Gastroesophageal sphincter (tissue), 4 donors: ENCODE results near the gene PRKAG2. TPM values are rescaled to one million over a fixed set of nuclear protein-coding genes. Genes with fewer than 3 reads are reported as not detected.

Source experiments
- ATAC-seq: fragments of 150-250 bp; one replicate; pipeline ENCODE4 v1.9.1; 2016; ENCODE audit warnings: mild to moderate bottlenecking, moderate library complexity
- H3K27ac ChIP-seq, 4 donors: fragments of 200-600 bp; sonication (generic) in 3 of 4; 1 replicate in 3 of 4; 2 replicates in 1 of 4; pipeline ENCODE4 v1.5.1; 2016 to 2019
- H3K27me3 ChIP-seq: fragments of 200-600 bp; sonication (generic); one replicate; pipeline ENCODE4 v1.5.1; 2019
- H3K36me3 ChIP-seq, 2 donors: fragments of 200-600 bp; sonication (generic); one replicate each; pipeline ENCODE4 v1.5.1; 2019; ENCODE audit warnings: control low read depth in 1 of 2
- H3K4me1 ChIP-seq, 3 donors: fragments of 200-600 bp; sonication (generic); 1 replicate in 2 of 3; 2 replicates in 1 of 3; pipeline ENCODE4 v1.5.1; 2016 to 2019; ENCODE audit warnings: control low read depth in 2 of 3
- H3K4me3 ChIP-seq, 2 donors: fragments of 200-600 bp; sonication (generic); one replicate each; pipeline ENCODE4 v1.5.1; 2019; ENCODE audit warnings: mild to moderate bottlenecking in 1 of 2, moderate library complexity in 1 of 2
- H3K9me3 ChIP-seq, 3 donors: fragments of 200-600 bp; sonication (generic); one replicate each; pipeline ENCODE4 v1.5.1; 2017 to 2019; ENCODE audit warnings: control low read depth in 2 of 3
- EP300 ChIP-seq: sonication (generic); formaldehyde crosslinking; IDR thresholded peaks from one replicate; pipeline ENCODE4 v1.6.1; 2017; ENCODE audit warnings: antibody characterized with exemption, mild to moderate bottlenecking
- POLR2A ChIP-seq, 2 donors: fragments of 450-650 bp; IDR thresholded peaks; one replicate each; pipeline ENCODE4 v1.6.1; 2017; ENCODE audit warnings: antibody characterized with exemption in 2 of 2, mild to moderate bottlenecking in 2 of 2, moderate library complexity in 1 of 2
- POLR2AphosphoS5 ChIP-seq: sonication (generic); formaldehyde crosslinking; IDR thresholded peaks from one replicate; pipeline ENCODE4 v1.6.1; 2017; ENCODE audit warnings: antibody characterized with exemption
- whole genome bisulfite sequencing, 2 donors: methylation state at CpG; one replicate each; pipeline ENCODE4 v1.1.5; 2018; ENCODE audit warnings: low coverage in 1 of 2; 5-methylcytosine and 5-hydroxymethylcytosine counted together
- total RNA-seq, 4 donors: library from RNA; depleted of rRNA; stranded (reverse); fragments of >200 nt; gene quantifications; one replicate each; pipeline ENCODE4 v1.1.0, GENCODE V29; 2016
- TF ChIP-seq, protein P1 (sequence below), 4 experiments: fragments of 200-600 bp in 2 of 4; fragments of 450-650 bp in 2 of 4; sonication (generic) in 1 of 4; IDR thresholded peaks; one replicate each; pipeline ENCODE4 v1.5.1; 2017 to 2019; ENCODE audit warnings: antibody characterized with exemption in 4 of 4, mild to moderate bottlenecking in 2 of 4, moderate library complexity in 2 of 4

PRKAG2 gene
- total RNA-seq, 4 donors from 2014 or later, result 48.9 to 89.0 (median 75.7) TPM

- H3K9me3 ChIP-seq, result peaks cover 0 to 4% (median 0%) of the 10 kb centered on the region in 3 donors
- no peak for ATAC-seq
- WGBS, 2 donors, result 93% methylated on average over 4 of the region's 5 CpGs; no CpG with 5 or more reads in 1 of the 2 donors
- no peak overlapping the region for H3K27ac ChIP-seq
- TF ChIP-seq EP300 (no peak), POLR2A (IDR thresholded peaks at IDR 0.05) (no peak), POLR2AphosphoS5 (no peak)
- TF ChIP-seq, protein P1, sequence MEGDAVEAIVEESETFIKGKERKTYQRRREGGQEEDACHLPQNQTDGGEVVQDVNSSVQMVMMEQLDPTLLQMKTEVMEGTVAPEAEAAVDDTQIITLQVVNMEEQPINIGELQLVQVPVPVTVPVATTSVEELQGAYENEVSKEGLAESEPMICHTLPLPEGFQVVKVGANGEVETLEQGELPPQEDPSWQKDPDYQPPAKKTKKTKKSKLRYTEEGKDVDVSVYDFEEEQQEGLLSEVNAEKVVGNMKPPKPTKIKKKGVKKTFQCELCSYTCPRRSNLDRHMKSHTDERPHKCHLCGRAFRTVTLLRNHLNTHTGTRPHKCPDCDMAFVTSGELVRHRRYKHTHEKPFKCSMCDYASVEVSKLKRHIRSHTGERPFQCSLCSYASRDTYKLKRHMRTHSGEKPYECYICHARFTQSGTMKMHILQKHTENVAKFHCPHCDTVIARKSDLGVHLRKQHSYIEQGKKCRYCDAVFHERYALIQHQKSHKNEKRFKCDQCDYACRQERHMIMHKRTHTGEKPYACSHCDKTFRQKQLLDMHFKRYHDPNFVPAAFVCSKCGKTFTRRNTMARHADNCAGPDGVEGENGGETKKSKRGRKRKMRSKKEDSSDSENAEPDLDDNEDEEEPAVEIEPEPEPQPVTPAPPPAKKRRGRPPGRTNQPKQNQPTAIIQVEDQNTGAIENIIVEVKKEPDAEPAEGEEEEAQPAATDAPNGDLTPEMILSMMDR (IDR thresholded peaks at IDR 0.05), result no peak
- no peak overlapping the region for H3K4me3 ChIP-seq
- H3K27me3 ChIP-seq, result no peaks in the 10 kb centered on the region
- peaks cover 0 to 2% (median 0%) of the 10 kb centered on the region in 3 donors for H3K4me1 ChIP-seq
- no peaks in the 10 kb centered on the region for H3K36me3 ChIP-seq
Measured at GRCh38 chr7:151802469-151802846, 74.5 kb downstream of the PRKAG2 start.

DNA sequence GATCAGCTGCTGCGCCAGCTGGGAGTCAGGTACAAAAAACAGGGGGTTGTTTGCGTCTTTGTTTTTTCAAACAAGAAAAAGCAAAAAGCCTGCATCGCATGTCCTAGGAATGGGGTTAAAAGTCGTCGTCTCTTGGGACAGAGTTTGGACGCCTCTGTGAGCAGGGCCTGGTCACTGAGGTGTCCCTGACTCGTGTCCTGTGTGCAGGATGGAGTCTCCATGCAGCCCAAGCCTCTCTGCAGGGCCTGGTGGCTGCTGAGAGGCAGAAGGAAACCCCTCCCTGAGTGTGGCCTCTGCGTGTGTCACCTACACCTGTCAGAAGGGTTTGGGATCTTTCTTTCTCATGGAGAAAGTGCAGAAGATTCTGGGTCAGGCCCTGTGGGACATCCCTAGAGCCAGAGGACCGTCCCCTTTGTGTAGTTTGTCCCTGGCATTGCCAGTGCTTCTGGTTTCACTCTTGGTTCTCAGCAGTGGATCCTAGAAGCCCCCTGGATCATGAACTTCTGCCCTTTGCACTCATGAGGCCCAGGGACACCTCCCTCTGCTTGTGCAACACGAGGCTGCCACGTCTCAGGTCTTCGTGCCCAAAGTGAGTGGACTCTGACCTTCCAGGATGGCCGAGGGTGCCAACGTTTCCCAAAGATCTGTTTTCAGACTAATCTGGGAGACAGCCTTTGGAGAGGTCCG lies 75.0 kb downstream of the PRKAG2 start:
- Histone ChIP-seq H3K4me1 (peaks cover 0 to 7% (median 3%) of the 10 kb centered on the region in 3 donors), H3K36me3 (no peaks in the 10 kb centered on the region), H3K27me3 (no peaks in the 10 kb centered on the region), H3K9me3 (peaks cover 0 to 4% (median 0%) of the 10 kb centered on the region in 3 donors), H3K4me3 (no peak overlapping the region), H3K27ac (no peak overlapping the region)
- WGBS, 2 donors, result 80 to 87% methylated on average over 1 to 6 of the region's 15 CpGs
- ATAC-seq, result no peak
- TF ChIP-seq POLR2A (IDR thresholded peaks at IDR 0.05), result no peak
- TF ChIP-seq, protein P1 (IDR thresholded peaks at IDR 0.05), result no peak
- no peak for TF ChIP-seq EP300
- no peak for TF ChIP-seq POLR2AphosphoS5

- Histone ChIP-seq H3K4me3 (no peak overlapping the region), H3K27me3 (no peaks in the 10 kb centered on the region), H3K9me3 (peaks cover 0 to 4% (median 0%) of the 10 kb centered on the region in 3 donors), H3K27ac (no peak overlapping the region), H3K4me1 (peaks cover 0 to 14% (median 7%) of the 10 kb centered on the region in 3 donors), H3K36me3 (no peaks in the 10 kb centered on the region)
- TF ChIP-seq POLR2AphosphoS5 (no peak), EP300 (no peak), POLR2A (IDR thresholded peaks at IDR 0.05) (no peak)
- TF ChIP-seq, protein P1 (IDR thresholded peaks at IDR 0.05), result no peak
- ATAC-seq, result no peak
- WGBS, 2 donors, result no CpG with 5 or more reads among the region's 5 CpGs
Measured at GRCh38 chr7:151801291-151801690, 75.6 kb downstream of the PRKAG2 start.

GRCh38 chr7:151800861-151801260 lies 76.1 kb downstream of the PRKAG2 start:
- peaks cover 0 to 4% (median 0%) of the 10 kb centered on the region in 3 donors for H3K9me3 ChIP-seq
- no peaks in the 10 kb centered on the region for H3K36me3 ChIP-seq
- peaks cover 0 to 18% (median 11%) of the 10 kb centered on the region in 3 donors for H3K4me1 ChIP-seq
- H3K4me3 ChIP-seq, result no peak overlapping the region
- H3K27ac ChIP-seq, result no peak overlapping the region
- no peak for ATAC-seq
- 89 to 90% methylated on average over 3 to 4 of the region's 4 CpGs for WGBS, 2 donors
- H3K27me3 ChIP-seq, result no peaks in the 10 kb centered on the region
- TF ChIP-seq POLR2AphosphoS5 (no peak), POLR2A (IDR thresholded peaks at IDR 0.05) (no peak), EP300 (no peak)

DNA sequence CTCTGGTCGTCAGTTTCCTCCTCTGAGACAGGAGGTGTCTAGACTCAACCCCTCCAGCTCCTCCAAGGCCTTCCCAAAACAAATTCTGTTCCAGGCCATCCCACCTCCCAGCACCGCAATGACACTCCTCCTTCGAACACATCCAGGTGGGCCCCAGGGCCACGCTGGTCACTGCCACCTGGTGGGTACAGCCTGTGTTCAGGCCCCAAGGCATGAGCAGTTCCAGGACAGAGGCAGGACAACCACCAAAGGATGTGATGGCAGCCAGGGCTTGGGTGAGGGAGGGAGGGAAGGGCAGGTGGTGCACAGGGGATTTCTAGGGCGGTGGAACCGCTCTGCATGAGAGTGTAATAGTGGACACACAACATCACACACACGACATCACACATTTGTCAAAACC lies 76.5 kb downstream of the PRKAG2 start:
- H3K36me3 ChIP-seq, result no peaks in the 10 kb centered on the region
- no peak overlapping the region for H3K4me3 ChIP-seq
- TF ChIP-seq POLR2AphosphoS5, result no peak
- TF ChIP-seq POLR2A (IDR thresholded peaks at IDR 0.05), result no peak
- no peak for TF ChIP-seq EP300
- TF ChIP-seq, protein P1 (IDR thresholded peaks at IDR 0.05), result no peak
- H3K27me3 ChIP-seq, result no peaks in the 10 kb centered on the region
- H3K4me1 ChIP-seq, result peaks cover 0 to 19% (median 11%) of the 10 kb centered on the region in 3 donors
- peaks cover 0 to 4% (median 0%) of the 10 kb centered on the region in 3 donors for H3K9me3 ChIP-seq
- WGBS, 2 donors, result 74 to 100% methylated on average over 1 to 2 of the region's 7 CpGs
- ATAC-seq, result no peak
- H3K27ac ChIP-seq, result no peak overlapping the region
